VCaP (cell line): ENCODE results near the gene ZSCAN2.
"Not testable (repeated sequence)": the region's sequence is repeated elsewhere in the genome, so short reads cannot be mapped to it uniquely, and the experiment has no call there.

ENCODE experiments used
- H3K27ac ChIP-seq: fragments of 450-650 bp; 2 replicates; pipeline ENCODE4 v1.5.1; 2017
- CTCF ChIP-seq: fragments of 450-650 bp; conservative IDR thresholded peaks from 2 replicates; pipeline ENCODE4 v1.5.1; 2017; ENCODE audit warnings: mild to moderate bottlenecking, moderate library complexity

Gene ZSCAN2

GRCh38 chr15:84582583-84583157 lies 18.1 kb upstream of the ZSCAN2 start:
- TF ChIP-seq CTCF: no peak
- no peak overlapping the region for H3K27ac ChIP-seq

DNA sequence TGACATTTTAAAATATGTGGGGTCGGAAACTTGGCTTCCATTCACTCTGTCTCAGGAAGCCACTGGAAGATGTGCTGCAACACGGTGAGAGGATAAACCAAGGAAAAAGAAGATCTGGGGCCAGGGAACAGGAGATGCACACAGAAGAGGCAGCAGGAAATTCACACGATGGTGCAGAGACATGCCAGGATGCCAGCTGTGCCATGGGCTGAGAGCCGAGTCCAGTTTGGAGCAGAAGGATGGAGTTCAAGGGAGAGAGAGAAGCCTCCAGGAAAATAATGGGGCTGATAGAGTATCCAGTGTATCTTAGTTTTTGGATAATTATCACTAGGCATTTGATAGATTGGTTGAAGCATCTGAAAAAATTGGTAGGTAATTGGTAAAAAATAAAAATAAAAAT lies 16.9 kb upstream of the ZSCAN2 start:
- H3K27ac ChIP-seq: not testable (repeated sequence)

DNA sequence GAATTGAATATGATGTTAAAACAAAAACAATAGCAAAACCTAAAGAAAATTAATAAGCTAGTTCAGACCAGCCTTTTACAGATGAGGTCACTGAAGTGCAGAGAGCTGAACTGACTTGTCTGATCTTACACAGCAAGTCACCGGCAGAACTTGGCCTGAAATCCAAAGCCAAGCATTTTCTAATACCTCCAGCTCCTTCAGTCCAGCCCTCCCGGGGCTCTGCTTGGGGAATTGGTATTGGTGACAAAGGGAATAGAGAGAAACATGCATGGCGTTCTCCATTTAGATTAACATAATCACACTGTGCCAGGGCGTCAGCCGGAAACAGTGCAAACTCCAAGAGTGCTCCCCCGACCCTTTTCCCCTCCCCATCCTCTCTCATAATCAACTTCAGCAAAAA lies 14.1 kb upstream of the ZSCAN2 start:
- H3K27ac ChIP-seq: no peak overlapping the region
- no peak for TF ChIP-seq CTCF

DNA sequence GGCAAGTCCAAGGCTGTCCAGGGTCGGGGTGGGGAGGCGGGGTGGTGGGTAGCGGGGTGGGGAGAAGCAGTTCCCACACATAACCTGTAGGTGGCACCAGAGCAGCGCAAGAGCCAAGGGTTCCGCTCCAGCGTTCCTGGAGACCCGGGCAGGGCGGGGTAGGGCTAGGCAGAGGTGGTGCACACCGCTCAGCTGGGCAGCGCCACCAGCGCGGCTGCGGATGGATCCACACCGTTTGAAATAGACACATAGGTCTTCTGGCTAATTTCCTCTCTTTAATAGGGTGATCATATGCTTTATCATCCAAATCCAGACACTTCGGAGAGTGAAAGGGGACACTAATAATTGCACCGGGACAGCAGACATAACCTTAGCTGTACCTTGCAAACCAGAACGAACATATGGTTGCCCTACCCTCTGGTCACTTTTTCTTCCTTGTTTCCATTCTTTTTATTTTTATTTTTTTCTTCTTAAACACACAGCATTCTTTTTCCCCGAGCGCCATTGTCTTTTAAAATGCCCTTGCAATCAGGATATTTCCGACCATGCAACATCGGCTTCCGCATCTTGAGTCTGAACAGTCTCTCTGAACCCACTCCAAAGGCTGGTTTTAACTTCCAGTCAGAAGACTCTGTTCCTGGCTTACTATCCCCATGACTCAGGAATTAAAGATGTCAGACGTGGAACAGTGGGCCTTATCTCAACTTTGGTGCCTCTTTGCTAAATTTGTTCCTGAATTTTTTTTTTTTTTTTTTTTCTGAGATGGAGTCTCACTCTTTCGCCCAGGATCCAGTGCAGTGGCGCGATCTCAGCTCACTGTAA lies 12.5 kb upstream of the ZSCAN2 start:
- peak; percentile 98 for TF ChIP-seq CTCF
- H3K27ac ChIP-seq: peak overlapping the region; percentile 39; the same call in 1 of the 2 replicates

DNA sequence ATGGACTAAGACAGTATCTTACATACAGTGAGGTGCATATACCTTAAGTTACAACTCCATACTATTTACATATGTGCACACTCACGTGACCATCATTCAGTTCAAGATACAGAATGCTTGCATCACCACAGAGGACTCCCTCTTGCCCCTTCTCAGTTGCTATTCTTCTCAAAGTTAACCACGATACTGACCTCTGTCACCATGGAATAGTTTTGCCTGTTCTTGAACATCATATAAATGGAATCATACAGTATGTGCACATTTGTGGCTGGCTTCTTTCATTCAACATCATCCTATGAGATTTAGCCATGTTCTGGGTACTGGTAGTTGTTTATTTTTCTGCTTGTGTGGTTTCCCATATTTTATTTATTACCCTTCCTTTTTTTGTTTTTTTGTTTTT lies 10.4 kb upstream of the ZSCAN2 start:
- no peak for TF ChIP-seq CTCF
- no peak overlapping the region for H3K27ac ChIP-seq

DNA sequence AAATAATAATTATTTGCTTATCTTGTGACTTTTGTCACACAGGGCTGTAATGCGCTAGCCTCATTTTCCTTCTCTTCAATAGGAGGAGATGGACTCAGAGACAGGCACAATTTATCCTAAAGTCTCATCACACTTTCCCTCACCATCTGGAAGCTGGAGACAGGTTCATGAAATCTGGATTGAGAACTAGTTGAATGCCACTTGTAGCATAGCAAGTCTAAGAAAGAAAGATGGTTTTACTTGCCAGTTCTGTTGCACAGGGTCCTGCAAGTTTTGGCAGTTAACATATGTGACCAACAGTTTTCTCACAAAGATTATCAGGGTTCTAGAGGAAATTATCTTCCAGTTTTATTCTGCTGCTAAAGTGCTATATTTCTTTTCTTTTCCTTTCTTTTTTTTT lies 9.0 kb upstream of the ZSCAN2 start:
- TF ChIP-seq CTCF: no peak
- H3K27ac ChIP-seq: no peak overlapping the region

DNA sequence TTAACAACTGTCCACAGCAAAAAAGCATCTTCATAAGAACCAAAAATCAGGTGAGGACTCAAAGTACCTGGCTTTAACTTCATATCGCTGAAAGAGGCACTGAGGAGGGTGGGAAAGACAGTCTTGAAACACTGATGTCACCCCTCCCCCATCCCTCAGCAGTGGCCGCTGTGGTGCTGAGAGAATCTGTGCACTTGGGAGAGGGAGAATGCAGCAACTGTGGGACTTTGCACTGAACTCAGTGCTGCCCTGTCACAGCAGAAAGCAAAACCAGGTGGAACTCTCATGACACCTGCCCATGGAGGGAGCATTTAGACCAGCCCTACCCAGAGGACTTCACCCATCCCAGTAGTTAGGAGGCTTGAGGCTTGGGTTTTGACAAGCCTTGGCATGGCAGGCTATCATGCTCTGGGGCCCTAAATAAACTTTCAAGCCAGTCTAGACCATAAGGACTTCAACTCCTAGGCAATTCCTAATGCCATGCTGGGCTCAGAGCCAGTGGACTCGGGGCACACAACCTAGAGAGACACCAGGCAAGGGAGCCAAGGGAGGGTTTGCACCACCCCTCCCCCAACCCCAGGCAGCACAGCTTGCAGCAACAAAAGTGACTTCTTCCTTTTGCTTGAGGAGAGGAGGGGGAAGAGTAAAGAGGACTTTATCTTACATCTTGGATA lies 6.1 kb upstream of the ZSCAN2 start:
- no peak for TF ChIP-seq CTCF
- H3K27ac ChIP-seq: no peak overlapping the region

DNA sequence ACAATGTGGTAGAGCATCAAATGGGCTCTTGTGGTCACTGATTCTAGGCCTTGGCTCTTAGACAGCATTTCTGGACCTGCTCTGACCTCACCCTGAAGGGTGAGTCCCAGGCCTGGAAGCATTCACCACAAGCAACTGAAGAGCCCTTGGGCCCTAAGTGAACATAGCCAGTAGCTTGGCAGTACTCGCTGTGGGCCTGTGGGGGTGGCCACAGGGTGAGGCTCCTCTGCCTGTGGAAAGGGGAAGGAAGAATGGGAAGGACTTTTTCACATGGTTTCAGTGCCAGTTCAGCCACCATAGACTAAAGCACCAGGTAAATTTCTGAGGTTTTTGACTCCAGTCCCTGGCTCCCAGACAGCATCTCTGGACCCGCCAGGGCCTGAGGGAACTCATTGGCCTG lies 5.1 kb upstream of the ZSCAN2 start:
- H3K27ac ChIP-seq: no peak overlapping the region
- no peak for TF ChIP-seq CTCF
